Putamen (tissue), 1 donor: ENCODE data around the gene SLC24A3.

ENCODE experiments used
- DNase-seq: peaks from one replicate; pipeline ENCODE4 v3.0.0-alpha.2; 2016; ENCODE audit warnings: low spot score

Gene SLC24A3

DNA sequence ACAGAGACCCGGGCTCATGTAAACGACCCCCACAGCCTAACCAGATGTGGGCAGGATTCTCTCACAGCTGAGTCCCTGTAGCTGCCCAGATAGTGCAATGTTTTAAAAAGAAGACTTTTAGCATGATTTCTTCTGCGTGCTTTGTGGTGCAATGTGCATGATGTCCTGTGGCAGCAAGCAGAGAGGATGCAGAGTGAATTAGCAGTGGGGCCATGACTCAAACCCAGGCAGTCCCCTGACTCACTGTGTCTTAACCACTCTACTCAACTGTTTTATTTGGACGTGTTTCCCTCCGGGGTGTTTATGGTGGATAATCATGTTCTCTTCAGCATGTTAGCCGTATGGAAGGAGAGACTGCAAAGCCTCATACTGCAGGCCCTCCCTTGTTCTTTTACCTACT lies 247.9 kb downstream of the SLC24A3 start:
- no peak for DNase-seq

DNA sequence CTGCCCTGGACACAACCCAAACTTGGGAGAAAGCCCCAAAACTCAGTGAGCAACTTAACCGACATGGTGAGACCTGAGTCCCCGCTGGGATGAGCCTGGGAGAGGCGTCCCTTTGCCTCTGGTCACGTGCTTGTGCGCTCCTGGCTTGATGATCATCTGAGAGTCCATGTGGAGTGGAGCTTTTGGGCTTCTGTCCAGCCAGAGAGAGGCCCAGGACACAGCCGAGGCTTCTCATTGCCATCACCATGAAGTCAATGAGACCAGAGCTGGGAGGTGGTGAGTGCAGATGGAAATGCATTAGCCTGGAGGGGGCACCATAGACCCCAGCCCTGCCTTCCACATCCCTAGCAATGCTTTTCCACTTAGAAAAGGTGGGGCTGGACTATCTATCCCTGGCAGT lies 250.0 kb downstream of the SLC24A3 start:
- DNase-seq: no peak

DNA sequence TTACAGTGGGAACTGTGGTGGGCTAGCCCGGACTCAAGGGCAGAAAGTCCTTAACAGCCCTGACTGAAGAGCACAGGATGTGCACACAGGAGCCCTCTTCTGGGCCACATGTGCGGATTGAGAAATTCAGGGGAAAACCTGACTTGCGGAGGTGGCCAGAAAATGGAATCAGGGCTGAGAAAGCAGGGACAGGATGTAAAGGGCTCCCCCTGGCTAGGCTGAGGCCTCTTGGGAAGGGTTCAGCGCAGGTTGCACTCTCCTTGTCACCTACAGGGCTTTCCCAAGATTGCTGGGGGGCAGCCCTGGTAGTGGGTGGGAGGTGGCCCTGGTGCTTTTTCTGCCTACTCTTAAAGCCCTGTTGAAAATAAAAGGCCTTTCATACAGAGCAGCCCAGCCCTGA lies 251.2 kb downstream of the SLC24A3 start:
- DNase-seq: no peak

DNA sequence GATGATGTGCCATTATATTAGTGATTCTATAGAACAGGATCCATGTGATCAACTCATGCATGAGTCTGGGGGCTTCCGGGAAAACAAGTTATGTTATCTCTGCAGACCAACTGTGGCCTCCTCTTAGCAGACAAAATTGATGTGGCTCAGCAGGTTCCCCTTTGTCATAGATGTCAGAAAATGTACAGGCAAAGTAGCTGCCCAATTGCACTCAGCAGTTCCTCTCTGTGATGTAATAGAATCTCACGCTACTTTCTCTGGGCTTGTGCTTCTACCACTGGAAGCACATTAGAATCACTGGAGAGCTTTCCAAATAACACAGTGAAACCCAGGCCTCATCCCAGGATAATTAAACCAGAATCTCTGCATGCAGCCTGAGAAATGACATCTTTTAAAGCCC lies 253.1 kb downstream of the SLC24A3 start:
- no peak for DNase-seq

DNA sequence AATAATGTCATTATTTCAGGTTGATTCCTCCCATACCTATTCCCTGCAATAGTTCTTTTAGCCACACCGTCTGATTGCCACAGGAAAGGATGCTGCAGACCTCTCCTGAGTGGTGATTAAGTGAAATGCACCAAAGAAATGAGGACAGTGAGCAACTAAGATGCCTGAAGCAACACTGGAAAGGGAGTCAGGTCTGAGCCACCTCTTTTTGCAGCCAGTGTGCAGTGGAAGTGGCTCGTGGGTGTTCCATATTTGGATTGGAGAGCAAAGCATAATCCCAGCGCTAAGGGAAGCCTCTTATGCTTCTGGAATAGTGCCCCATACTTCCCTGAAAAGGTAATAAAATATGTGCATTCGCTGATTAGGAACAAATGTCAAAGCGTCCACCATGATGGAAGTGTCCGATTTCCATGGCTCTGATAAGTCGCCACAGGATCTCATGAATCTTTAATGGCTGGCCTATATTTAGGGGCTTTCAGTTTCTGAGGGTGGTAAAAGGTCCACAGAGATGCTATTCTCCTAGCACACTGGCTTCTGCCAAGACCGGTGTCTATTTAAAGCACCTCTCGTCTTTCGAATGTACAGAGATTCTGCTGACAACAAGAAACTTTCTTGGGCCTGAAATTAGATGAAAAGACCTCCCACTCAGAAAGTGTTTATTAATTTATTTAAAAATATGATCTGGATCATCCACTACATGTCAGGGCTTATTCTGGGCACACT lies 253.9 kb downstream of the SLC24A3 start:
- DNase-seq: no peak

DNA sequence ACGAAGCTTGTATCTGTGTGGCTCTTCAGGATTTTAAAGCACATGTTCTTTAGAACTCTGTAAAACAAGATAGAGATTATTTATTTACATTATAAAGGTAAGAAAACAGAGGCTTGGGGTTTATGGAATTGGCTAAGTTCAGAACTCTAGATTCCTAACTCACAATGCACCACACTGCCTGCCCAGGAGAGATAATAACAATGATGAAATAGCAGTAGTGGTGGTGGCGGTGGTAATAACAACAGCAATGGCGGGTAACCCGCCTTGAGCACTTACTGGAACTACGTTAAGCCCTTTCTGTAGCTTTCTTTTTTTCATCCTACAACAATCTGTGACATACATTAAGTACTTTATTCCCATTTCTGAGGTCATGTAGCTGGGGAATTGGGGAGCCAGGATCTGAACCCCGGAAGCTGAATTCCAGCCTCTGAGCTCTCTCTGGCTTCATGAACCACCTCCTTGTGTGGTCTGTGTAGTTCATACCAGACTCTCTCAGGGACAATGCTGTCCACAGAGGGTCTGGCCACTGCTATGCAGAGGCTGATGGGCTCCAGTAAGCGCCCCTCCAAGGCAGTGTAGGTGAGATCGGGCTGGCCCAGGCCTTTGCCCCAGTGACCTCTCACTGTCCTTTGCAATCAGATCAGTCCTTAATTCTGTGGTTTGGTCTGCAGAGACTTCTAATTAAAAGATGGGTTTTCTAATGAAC lies 260.9 kb downstream of the SLC24A3 start:
- DNase-seq: no peak

DNA sequence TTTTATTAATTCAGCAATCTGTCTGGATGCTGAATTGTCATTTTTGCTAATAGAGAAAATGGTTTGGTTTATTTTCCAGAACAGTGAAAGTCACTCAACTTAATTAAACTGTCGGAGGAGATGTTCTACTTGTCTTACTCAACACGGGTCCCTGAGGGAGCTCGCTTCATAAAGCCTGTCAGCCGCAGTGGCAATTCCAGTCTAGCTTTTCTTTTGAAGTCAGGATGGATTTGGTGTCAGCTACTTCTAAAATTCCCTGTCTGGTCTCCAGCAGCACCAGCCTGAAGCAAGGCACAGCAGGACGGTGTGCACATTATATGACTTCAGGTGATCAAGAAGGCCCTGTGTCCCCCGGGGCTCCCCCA lies 261.5 kb downstream of the SLC24A3 start:
- no peak for DNase-seq

DNA sequence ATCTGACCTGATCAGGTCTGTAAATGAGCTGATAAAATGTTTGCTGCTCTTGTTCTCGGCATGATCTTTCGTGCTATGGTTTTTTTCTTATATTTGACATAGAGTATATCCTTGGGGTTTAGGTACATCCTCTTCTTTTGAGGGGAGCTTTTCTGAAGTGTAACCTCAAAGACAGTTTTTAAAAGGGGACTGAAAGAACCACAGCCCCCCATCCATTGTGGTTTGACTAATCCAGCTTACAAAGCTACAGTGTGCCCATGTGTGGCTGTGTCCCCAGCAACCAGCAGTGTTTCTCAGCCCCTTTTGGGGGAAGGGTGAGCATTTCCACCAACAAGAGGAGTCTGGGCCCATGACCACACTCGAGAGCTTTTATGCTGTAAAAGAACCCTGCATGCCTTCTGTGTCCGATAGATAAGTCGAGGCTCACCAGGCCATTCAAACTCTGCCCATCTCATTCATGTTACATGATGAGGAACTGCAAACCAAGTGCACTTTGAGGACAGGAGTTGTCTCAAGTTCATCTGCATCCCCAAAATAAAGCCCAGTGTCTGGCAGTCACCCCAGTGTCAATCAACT lies 266.0 kb downstream of the SLC24A3 start:
- no peak for DNase-seq

DNA sequence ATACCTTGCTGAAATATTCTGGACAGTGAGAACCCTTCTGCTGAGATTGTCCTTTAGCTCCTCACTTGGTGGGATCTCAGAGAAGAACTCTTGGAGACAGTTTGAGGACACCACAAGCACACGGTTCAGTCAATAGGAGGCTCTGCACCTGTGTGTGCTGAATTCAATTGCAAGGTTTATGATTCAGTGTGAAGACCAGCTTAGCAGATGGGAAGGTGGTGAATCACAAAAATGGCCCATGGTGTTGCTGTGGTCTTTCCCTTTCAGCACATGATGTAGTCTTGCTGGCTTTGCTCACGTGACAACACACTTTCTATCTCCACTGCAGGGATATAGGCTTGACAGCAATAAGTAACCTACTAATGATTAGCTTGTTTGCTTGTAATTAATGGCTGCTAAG lies 270.3 kb downstream of the SLC24A3 start:
- no peak for DNase-seq

DNA sequence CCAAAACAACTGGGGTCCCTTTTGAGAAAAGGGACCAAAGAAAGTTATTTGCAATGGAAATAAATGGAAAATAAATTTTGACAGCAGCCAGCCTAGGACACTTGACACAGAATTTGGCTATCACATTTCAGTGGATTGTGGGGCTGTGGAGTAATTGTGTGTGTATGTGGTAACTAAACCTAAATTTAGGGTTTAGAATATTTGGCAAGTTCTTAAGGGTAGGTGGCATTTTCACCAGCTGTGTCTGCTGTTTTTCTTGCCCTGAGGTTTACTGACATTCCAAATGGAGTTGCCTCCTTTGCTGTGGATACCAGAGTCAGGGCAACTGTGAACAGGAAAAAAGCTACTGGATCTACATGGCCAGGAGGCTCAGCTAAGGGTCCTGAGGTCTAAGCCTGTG lies 270.9 kb downstream of the SLC24A3 start:
- no peak for DNase-seq

DNA sequence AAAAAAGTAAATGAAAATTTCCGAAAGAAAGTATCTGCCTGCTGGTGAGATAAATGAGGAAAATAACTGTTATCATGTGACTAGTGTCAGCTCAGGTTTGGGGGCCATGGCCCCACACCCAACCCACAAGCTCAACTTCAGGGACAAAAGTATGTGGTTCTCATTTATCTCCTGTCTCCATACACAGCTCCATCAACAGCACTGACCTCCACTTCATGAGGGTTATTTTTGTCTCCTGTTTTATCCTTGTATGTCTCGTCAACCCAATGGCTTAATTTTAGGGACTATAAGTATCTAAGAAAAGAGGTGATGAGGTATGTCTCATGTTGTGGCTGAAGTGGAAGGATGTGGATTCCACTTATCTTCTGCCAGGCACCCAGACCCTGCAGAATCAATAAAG lies 274.0 kb downstream of the SLC24A3 start:
- no peak for DNase-seq

DNA sequence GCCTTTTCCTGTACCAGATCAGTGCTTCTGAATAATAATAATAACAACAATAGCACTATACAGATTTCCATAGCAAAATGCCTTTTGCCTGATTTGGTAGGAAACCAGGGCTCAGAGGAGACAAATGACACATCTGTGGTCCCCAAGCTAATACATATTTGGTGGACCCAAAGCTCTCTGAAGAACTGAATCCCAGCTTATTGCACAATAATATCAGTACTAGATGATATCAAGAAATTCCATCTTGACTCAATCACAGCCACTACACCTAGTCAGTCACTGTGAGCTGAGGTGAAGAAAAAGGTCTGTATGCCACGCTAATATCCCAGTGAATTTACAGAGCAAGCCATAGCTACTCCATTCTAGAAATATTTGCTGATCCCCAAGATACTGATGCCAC lies 275.0 kb downstream of the SLC24A3 start:
- DNase-seq: no peak

DNA sequence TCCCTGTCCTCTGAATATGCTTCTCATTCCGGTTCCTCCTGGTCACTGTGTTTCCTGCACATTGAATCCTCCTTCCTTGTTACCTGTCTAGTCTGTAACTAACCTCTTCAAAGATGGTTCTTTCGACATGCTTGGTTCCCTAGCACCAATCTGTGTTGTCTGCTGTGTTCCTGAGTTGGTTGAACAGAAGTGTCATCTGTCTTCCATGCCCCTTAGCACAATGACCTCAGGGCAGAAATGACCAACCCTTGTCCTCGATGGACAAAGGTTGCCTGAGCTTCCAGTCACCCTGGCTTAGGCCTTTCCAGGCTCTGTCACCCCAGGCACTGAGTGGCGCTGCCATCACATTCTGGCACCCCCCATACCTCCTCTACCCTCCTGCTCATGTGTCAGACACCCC lies 278.8 kb downstream of the SLC24A3 start:
- no peak for DNase-seq

DNA sequence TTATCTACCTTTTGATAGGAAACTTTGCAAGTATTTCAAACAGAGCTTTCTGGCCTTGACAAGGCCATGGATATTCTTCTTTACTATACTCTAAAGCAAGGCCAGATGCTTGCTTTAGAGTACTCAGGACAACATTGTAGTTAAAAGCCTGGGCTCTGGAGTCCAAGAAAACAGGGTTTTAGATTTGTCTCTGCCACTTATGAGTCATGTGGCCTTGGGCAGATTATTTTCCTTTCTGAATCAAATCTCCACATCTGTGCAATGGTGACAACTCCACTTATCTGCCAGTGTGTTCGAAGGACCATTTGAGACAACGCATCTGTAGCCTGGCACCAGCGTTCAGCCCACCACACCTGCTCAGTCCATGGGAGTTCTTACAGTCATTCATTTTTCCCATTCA lies 279.7 kb downstream of the SLC24A3 start:
- no peak for DNase-seq

DNA sequence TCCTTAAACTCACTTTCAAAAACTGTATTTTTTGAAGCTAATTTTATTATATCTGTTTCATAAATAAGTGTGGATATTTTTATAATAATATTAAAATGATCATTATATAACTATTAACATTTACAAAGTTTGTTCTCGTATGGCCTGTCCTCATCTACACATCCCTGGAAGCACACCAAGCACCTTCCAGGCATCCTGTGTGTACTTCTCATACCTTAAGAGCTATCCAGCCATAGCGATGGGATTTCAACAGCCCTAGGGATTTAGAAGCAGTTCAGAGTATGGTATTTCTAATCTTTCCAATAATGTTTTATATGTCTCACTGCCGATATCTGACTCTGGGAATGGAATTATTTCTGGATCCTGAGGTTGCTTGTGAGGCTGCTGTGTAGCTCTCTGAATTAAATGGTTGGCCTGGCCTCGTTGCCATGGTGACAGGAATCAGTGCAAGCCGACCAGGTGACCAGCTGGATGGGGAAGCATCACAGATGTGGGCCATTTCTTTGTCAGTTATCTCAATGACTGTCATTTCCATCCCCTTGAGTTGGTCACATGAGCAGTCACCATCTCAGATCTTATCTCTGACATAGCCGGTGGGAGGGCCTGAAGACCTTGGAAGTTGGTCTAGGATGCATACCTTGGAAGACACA lies 280.4 kb downstream of the SLC24A3 start:
- no peak for DNase-seq

DNA sequence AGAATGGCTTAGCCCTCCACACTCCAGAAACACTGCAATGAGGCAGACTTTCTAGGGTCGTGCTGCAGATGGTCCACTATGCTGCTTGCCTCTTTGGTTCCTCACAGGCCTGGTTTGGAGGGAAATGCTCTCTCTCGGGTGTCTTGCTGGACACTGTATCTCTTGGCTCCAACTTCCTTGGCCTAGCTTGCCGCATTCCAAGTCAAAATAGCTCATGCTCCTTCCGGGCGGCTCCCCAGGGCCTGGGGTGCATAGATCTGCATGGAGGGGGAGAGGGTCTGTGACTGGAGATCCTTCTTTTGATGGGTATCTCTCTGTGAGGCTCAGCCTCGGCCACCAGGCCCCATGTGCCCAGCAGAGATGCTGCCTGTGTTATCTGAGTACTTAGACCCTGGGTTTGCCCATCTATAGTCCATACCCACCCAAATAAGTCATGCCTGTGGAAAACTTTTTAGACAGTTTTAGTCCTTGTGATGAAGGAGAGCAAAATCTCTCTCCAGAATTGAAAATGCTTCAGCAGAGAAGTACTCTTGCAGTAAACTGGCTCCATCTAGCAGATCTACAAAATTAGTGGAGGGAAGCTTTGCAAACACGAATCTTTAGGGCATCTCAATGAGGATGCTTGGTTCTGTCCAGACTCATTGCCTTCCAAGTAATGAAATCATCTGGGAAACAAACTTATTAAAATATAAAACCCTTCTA lies 281.5 kb downstream of the SLC24A3 start:
- no peak for DNase-seq

DNA sequence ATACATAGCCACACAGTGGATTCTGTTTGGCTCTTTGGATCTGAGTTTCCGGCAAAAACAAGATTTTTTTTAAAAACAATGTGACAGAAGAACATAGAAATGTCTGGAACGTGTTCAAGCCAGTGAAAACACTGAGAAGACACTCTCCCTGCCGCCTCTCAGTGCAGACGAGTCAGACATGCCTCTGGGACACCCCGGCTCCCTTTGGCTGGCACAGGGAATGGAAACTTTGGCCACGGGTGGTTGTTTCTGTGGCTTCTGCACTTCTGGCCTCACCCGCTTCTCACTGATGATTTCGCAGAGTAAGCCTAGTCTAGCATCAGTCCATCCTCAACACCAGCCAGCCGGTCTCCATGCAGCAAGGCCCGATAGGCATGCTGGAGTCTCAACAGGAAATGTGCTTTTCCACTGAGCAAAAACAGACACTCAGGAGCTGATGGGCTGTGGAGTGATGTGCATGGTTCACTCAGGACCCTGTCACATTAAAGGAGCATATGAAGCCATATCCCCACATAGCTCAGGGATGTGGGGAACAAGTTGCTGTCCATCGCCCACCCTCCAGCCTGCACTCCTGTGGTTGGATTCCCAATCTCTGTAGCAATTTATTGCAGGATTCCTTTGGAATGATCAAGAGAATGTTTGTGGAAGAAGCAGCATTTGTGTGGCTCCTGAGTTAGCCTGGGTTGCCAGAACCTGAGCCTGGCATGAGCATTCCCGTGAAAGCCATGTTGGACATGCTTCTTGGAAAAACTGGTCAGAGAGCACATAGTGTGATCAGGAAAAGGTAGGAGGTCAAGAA lies 283.7 kb downstream of the SLC24A3 start:
- no peak for DNase-seq

DNA sequence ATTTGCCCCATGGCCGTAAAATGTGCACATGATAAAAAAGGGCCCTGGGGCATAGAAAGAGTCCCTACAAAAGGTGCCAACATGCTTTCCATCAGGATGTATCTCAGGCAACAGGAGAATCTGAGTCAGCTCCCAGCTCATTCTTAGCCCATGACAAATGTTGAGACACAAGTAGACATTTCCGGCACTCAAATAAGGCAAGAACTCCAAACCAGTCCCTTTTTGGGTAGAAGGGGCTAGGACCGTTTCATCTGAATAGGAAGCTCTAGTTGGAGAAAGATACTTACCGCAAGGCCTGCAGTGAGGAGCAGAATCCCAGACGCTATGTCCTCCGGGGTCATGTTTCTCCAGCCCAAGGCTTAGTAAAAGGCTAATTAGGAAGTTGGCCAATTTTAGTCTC lies 284.6 kb downstream of the SLC24A3 start:
- no peak for DNase-seq

DNA sequence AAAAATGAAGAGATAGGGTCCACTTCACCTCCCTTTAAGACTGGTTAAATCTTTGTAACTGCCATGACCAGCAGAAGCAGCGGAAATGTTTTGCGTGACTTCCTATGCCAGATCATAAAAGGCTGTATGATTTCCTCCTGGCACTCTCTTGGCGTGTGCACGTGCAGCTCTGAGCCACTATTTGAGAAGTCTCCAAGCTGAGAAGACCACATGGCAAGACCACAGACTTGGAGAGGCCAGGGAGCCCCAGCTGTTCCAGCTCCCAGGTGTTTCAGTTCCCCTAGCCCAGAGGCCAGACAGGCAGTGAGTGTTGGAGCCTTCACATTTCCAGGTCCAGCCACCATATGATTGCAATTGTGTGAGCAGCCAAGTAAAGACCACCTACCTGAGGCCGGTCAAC lies 286.3 kb downstream of the SLC24A3 start:
- DNase-seq: no peak

DNA sequence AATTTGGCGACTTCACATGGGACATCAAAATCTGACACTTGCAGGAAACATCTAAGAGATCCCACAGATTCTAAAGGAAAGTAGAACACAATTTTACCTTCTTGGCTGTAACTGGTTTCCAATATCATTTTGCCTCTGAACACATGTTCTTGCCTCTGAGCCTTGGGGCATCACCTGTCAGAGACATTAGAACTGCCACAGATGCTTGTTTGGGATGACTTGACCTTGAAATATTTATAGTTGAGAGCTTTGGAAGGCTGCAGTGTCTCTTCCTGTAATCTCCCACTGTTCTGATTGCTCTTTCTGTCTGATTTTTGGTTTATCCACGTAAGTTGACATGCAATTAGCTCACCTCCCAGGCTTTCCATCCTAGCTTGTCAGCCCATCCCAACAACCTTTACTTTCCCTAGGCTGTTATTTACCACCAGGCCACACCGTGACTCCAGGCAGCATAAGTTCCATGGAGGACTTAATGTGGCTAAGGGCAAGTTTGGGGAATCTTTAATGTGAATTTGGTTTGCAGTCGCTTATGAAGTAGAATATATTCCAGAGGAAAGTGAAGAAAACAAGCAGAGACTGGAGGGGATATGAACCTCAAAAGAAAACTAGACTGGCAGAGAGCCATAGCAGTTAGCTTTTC lies 289.2 kb downstream of the SLC24A3 start:
- no peak for DNase-seq

DNA sequence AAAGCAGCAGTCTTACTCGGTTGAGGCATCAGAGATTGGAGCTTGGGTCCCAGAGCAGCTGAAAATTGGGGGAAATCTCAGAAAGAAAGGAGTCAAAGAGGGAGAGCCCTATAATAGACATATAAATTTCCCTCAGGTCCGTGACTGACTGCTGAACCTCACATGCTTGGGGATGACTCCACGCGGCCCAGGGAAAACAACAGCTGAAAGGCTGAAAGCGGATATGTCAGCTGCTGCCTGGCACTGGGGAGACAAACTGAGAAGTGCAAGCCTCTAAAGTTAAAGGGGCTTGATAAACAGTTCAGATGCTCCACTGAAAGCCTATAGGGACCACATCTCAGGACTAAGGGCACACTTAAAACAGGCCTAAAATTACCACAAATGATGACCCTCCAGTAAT lies 289.7 kb downstream of the SLC24A3 start:
- DNase-seq: no peak
